Ovary (tissue), 9 donors: ENCODE measurements around the gene ABCC4. TPM values are rescaled to one million over a fixed set of nuclear protein-coding genes. Genes with fewer than 3 reads are reported as not detected.
"Not testable (repeated sequence)": the region's sequence is repeated elsewhere in the genome, so short reads cannot be mapped to it uniquely, and the experiment has no call there.

Source experiments
- DNase-seq, 5 donors: peaks; one replicate each; pipeline ENCODE4 v3.0.0-alpha.2; 2019 to 2020
- H3K27ac ChIP-seq, 2 donors: fragments of 200-600 bp; one replicate each; pipeline versions ENCODE4 v1.5.1 to v1.8.0; 2019 to 2022
- H3K27me3 ChIP-seq: fragments of 200-600 bp; one replicate; pipeline ENCODE4 v1.8.0; 2022
- H3K36me3 ChIP-seq: fragments of 200-600 bp; sonication (generic); one replicate; pipeline ENCODE4 v1.5.1; 2019
- H3K4me1 ChIP-seq: one replicate; pipeline ENCODE4 v1.8.1; 2013; ENCODE audit warnings: mild to moderate bottlenecking, moderate library complexity; ENCODE audit not compliant: insufficient read depth
- H3K4me3 ChIP-seq: fragments of 200-600 bp; sonication (generic); one replicate; pipeline ENCODE4 v1.5.1; 2017
- H3K9me3 ChIP-seq, 2 donors: fragments of 200-600 bp in 1 of 2; sonication (generic) in 1 of 2; one replicate each; pipeline versions ENCODE4 v1.5.1 to v1.8.1; 2013 to 2019; ENCODE audit warnings: mild to moderate bottlenecking in 1 of 2, moderate library complexity in 1 of 2
- CTCF ChIP-seq, 3 donors: fragments of 450-650 bp in 2 of 3; fragments of 200-600 bp in 1 of 3; IDR thresholded peaks; one replicate each; pipeline versions ENCODE4 v1.5.1 to v1.8.0; 2016 to 2022; ENCODE audit warnings: antibody characterized with exemption in 3 of 3, mild to moderate bottlenecking in 1 of 3
- EP300 ChIP-seq: sonication (generic); formaldehyde crosslinking; IDR thresholded peaks from one replicate; pipeline ENCODE4 v1.6.1; 2017; ENCODE audit warnings: antibody characterized with exemption
- POLR2A ChIP-seq: fragments of 450-650 bp; IDR thresholded peaks from one replicate; pipeline ENCODE4 v1.6.1; 2017; ENCODE audit warnings: antibody characterized with exemption, mild to moderate bottlenecking, moderate library complexity
- WGBS, 3 donors: extraction: QIAGEN DNeasy Blood & Tissue Kit in 1 of 3; methylation state at CpG; one replicate each; pipeline versions ENCODE4 v1.1.5 to v1.1.7; 2013 to 2017; 5-methylcytosine and 5-hydroxymethylcytosine counted together
- intact Hi-C, 4 donors: fragments of 100-400 bp; cut with DNase I; formaldehyde crosslinking; loops; one replicate each; pipeline versions ENCODE4 v1.11.0 to v1.15.1; 2022 to 2023
- polyA plus RNA-seq, 2 donors: library from polyadenylated mRNA; stranded (reverse); fragments of 200-250 nt in 1 of 2; fragments of 350-450 nt in 1 of 2; fragmentation: Illumina TruSeq in 1 of 2; extraction: RNeasy Lipid Tissue Mini Kit (QIAGEN cat#74804) in 1 of 2; gene quantifications; one replicate each; pipeline ENCODE4 v1.2.3, GENCODE V29; 2013 to 2014
- total RNA-seq, 7 donors: library from RNA; depleted of rRNA in 2 of 7; stranded (reverse); fragments of >200 nt in 2 of 7; fragmentation: NEBNext Ultra II Directional in 3 of 7; extraction: Animal tissue kit (Norgen Biotek cat#: 25700) in 3 of 7; gene quantifications; one replicate each; pipeline versions ENCODE4 v1.1.0 to v1.2.4, GENCODE V29; 2016 to 2023
- donor health status: DM: no; HTN: no; CAD: no; lungs with moderate emphysema.
- donor health status: DM: no; HTN: no; CAD: no.
- donor health status: Bipolar disorder and iron deficiency.
- donor health status: DM: yes; HTN: yes; CAD: no.
- donor health status: DM: no; HTN: no; CAD: no.
- donor health status: DM: yes; HTN: yes; CAD: no.

ABCC4 gene
- total and polyA plus RNA-seq, 9 donors = 6.1 to 28.5 (median 11.5) TPM

GRCh38 chr13:95296326-95296925, 4.8 kb downstream of the ABCC4 start:
- 47 to 53% (median 50%) methylated on average over 4 of the region's 4 CpGs for WGBS, 3 donors
- Histone ChIP-seq H3K9me3 (no peaks in the 10 kb centered on the region), H3K36me3 (no peaks in the 10 kb centered on the region), H3K4me1 (no peaks in the 10 kb centered on the region), H3K27me3 (no peaks in the 10 kb centered on the region), H3K27ac (no peak overlapping the region), H3K4me3 (no peak overlapping the region)
- TF ChIP-seq POLR2A = no peak
- peak in 1 of 3 donors; percentile 17 for TF ChIP-seq CTCF (IDR thresholded peaks at IDR 0.05)
- TF ChIP-seq EP300 = no peak
- intact Hi-C loops = no loop called here
- DNase-seq = no peak

GRCh38 chr13:95295026-95295425, 6.2 kb downstream of the ABCC4 start:
- Histone ChIP-seq H3K4me3 (no peak overlapping the region), H3K36me3 (no peaks in the 10 kb centered on the region), H3K27me3 (no peaks in the 10 kb centered on the region), H3K4me1 (no peaks in the 10 kb centered on the region), H3K9me3 (no peaks in the 10 kb centered on the region), H3K27ac (no peak overlapping the region)
- intact Hi-C loops = no loop called here
- WGBS, 3 donors = 85 to 88% (median 85%) methylated on average over 8 of the region's 8 CpGs
- TF ChIP-seq CTCF (IDR thresholded peaks at IDR 0.05) (no peak), EP300 (no peak), POLR2A (no peak)
- DNase-seq = no peak

DNA sequence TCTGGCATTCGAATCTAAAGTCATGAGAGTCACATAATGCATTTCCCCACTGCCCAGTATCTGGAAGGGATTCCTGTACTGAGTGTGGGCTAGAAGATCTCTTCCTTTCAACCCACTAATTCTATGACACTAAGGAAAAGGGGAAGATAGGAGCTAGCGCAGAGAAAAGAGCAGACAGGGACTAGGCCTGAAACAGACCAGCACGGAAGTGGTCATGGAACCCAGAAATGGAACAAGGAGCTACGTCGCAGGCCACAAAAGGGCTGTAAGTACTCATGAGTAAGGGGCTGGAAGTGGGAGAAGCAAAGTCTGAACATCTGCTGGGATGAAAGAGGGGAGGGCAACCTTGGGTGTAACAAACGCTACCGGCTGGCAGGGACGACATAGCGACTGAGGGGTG, 8.6 kb downstream of the ABCC4 start:
- WGBS, 3 donors = 95 to 97% (median 95%) methylated on average over 9 of the region's 9 CpGs
- TF ChIP-seq CTCF (IDR thresholded peaks at IDR 0.05) (no peak), EP300 (no peak), POLR2A (no peak)
- no peaks in the 10 kb centered on the region for H3K9me3 ChIP-seq
- H3K4me3 ChIP-seq = no peak overlapping the region
- no peaks in the 10 kb centered on the region for H3K36me3 ChIP-seq
- H3K27ac ChIP-seq = no peak overlapping the region
- intact Hi-C loops = no loop called here
- no peaks in the 10 kb centered on the region for H3K27me3 ChIP-seq
- DNase-seq = no peak
- no peaks in the 10 kb centered on the region for H3K4me1 ChIP-seq

GRCh38 chr13:95289901-95290300, 11.3 kb downstream of the ABCC4 start:
- intact Hi-C loops = not testable (repeated sequence)

DNA sequence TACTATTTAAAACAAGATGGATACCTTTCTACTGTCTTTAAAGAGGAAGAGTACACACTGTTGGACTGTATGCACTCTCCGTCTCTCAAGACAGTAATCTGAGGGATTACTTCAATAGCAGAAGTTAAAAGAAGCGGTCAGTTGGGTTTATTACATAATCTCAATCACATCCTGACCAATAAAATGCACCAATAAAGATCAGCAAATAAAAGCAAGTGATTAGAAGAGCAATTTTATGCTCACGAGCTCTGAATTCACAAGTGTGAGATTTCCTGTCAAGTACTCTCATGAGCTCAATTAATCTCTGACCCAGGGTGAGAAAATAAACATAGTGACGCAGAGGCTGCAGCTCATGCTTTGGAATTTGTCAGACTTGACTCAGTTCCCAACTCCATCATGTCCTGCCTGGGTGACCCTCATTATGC, 12.2 kb downstream of the ABCC4 start:
- H3K27me3 ChIP-seq = no peaks in the 10 kb centered on the region
- no peaks in the 10 kb centered on the region for H3K36me3 ChIP-seq
- H3K9me3 ChIP-seq = no peaks in the 10 kb centered on the region
- intact Hi-C loops = no loop called here
- WGBS, 3 donors = 75 to 91% (median 90%) methylated on average over 4 of the region's 4 CpGs
- no peak overlapping the region for H3K4me3 ChIP-seq
- TF ChIP-seq CTCF (IDR thresholded peaks at IDR 0.05) (no peak), EP300 (no peak)
- no peak overlapping the region for H3K27ac ChIP-seq
- no peak for DNase-seq
- no peaks in the 10 kb centered on the region for H3K4me1 ChIP-seq

More at GRCh38 chr13:95289901-95290300, 11.3 kb downstream of the ABCC4 start:
- DNase-seq, H3K27ac ChIP-seq, H3K4me1 ChIP-seq, H3K9me3 ChIP-seq, H3K4me3 ChIP-seq, H3K36me3 ChIP-seq, H3K27me3 ChIP-seq: not testable (repeated sequence)
- WGBS, 3 donors = 93 to 98% (median 97%) methylated on average over 4 of the region's 4 CpGs
